DMS114 treated with DMSO at 0.1 percent for 48 hours (cell line): ENCODE data around the gene EFNA4.

ENCODE experiments used
- DNase-seq: peaks from one replicate; lab custom pipeline; 2025; ENCODE audit not compliant: unreplicated experiment; lab: John Stamatoyannopoulos, UW

The EFNA4 gene

DNA sequence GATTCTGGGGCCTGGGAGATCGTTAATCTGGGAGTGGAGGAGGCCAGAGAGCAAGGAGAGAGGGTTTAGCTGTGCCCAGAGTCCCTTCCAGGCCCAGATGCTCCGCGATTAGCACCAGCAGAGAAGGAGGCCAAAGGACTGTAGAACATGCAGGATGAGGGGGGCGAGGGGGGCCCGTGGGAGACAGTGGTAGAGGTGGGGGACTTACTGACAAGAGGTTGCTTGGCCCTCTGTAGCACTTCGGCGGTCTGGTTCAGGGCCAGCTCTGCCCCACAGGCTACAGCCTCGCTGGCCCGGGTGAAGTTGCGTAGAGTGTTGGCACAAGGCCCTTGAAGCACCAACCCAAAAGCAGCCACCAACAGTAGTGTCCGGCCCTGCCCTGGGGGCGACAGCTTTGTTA lies 30.7 kb upstream of the EFNA4 start:
- no peak for DNase-seq

GRCh38 chr1:155033524-155033923 lies 30.0 kb upstream of the EFNA4 start, which contains the start of the genes DCST1 and DCST2:
Gene DCST1, plus strand, starts transcription at chr1:155033824. Its CDS starts 213 bp downstream, at chr1:155034037.
Gene DCST2, minus strand, starts transcription at chr1:155033781. Its CDS starts 80 bp downstream, at chr1:155033701.
- no peak for DNase-seq

DNA sequence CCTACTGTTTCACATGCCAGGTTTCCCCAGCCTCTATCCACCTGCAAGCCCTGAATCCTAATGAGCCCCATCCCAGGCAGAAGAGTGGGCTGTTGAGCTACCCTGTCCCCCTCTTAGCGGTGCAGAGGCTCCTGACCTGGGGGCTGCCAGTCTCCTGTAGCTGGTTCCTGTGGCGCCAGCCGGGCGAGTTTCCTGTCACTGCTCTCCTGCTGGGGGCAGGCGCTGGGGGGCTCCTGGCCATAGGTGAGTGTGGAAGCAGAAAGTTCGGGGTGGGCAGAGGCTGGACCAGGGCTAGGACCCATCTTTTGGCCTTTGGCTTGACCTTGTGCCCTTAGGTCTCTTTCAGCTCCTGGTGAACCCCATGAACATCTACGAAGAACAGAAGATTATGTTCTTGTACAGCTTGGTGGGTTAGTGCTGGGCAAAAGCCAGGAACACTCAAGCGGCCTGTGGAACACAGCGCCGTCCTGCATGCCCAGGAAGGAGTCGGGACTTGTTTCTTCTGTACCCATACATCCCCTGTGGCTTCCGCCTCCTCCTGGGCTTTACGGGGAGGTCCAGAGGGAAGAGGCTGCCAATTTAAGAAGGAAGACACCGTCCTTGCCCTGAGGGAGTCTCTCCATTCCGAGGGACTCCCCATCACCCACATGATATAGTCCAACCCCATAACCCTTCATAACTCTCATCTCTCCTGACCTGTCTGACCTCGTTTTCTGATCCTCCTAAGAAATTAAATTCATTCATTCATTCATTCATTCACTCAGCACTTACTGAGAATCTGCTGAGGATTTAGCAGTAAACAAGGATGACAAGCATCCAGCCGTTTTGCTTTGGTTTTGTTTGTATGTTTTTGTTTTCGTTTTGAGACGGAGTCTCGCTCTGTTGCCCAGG lies 29.0 kb upstream of the EFNA4 start:
- no peak for DNase-seq

DNA sequence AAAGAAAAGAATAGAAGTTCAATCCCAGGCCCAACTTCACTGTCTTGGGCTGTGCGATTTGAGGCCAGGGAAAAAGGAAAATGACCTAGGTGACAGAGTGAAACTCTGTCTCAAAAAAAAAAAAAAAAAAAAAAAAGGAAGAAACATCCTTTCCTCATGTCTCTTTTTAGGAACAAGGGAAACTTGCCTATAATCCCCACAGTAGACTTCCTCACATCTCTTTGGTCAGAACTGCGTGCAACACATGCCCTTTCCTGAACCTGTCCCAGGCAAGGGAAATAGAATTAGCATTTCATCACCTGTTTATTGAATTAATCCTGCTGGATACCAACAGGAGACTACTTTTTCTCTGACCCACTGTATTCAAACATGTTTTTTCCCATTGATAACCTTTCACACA lies 27.6 kb upstream of the EFNA4 start:
- no peak for DNase-seq

DNA sequence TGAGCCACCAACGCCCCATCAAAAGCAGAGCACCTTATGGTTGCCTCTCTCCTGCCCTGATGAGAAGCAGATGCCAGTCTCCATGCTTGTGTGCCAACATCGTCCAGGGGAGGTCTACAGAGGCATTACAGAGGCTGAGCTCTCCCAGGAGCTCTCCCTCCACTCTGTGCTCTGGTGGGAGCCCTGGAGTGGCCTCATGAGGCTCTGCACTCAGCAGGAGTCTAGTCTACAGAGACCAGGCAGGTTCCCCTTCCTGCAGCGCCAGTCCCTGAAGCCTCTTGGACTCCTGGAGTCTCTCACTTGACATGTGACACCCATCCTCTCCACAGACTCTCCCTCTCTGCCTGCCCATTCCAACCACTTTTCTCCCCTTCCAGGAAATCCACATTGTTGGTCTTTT lies 26.5 kb upstream of the EFNA4 start:
- no peak for DNase-seq

- DNase-seq = no peak
Measured at GRCh38 chr1:155037851-155038441, 25.6 kb upstream of the EFNA4 start.

DNA sequence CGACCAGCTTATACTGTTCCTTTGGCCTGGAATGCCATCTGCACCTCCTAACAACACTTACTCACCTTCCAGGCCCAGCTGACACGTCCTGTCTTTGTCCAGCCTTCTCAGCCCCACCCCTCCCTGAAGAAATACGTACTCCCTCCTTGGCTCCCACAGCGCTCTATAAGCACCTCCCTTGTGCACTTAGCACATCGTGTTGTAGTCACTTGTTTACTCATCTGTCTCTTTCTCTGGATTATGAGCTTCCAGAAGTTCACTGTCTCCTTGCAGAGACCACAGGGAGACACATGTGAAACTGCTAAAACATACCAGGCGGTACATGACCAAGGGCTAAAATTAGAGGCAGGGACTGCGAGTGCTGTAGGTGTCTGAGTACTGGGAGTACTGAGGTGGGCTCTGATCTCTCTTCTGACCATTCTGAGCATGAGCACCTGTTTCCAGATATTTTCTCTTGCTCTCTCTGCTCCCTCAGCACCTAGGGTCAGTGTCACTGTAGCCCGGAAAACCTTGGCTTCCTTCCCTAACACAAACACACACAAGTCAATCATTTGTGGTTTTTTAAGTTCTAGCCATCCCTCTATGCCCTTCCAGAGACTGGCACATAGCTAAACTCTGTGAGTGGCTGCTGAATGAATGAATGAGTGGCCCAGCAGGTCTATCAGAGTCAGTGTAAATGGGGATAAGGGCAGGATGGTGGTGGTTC lies 24.8 kb upstream of the EFNA4 start:
- no peak for DNase-seq

DNA sequence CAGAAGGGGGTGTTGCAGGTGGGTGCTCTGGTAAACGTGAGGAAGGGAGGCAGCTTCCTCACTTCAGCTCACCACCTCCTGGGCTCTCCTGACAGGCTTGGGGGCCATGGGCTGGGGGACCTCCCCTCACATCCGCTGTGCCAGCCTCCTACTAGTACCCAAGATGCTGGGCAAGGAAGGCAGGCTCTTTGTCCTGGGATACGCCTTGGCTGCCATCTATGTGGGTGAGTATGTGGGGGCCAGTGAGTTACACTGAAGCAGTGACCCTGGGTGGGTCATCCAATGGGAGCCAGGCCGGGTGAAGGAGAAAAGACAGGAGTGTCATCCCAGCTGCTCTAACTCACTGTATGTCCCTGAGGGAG lies 24.3 kb upstream of the EFNA4 start:
- no peak for DNase-seq

GRCh38 chr1:155040358-155041093 lies 23.0 kb upstream of the EFNA4 start:
- no peak for DNase-seq

GRCh38 chr1:155042789-155043188 lies 20.8 kb upstream of the EFNA4 start:
- DNase-seq = no peak

- no peak for DNase-seq
Measured at GRCh38 chr1:155043301-155043702, 20.2 kb upstream of the EFNA4 start.

- DNase-seq = no peak
Measured at GRCh38 chr1:155043793-155044192, 19.7 kb upstream of the EFNA4 start.

GRCh38 chr1:155044365-155044764 lies 19.2 kb upstream of the EFNA4 start:
- DNase-seq = no peak

DNA sequence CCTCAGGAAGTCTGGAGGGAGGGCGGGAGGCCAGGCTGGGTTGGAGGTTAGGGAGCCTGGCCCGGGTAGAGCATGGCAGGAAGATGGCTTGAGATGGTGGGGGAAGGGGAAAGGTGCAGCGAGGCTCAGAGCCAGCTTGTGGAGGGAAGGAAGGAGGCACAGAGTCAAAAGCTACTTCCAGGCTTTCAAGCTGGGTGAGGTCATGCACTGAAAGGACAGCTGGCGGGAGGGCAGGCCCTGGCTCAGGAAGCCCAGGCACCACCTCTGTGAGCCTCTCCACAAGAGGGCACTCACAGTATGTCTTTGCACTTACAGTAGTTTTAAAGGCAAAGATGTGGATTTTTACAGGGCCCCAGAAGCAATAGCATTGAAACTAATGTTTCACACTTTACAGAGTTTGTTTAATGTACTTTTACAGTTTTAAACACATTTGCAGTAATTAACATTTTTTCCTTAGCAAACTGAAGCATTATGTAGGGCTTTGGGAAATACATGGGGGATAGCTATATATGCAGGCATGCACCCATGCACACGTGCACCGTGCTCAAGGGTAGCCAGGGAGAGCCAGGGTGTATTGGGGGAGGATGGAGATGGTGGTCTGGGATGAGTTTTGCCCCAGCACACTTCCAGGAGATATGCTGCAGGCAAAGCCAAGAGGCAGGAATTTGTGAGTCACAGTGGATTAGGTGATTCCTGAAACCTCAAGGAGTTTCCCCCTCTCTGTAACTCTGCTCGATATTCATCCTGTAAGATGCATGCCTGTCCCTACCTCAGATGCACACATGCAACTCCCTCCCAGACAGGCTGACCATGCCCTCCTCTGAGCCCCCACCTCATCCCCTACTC lies 18.5 kb upstream of the EFNA4 start:
- DNase-seq = peak; percentile 66

DNA sequence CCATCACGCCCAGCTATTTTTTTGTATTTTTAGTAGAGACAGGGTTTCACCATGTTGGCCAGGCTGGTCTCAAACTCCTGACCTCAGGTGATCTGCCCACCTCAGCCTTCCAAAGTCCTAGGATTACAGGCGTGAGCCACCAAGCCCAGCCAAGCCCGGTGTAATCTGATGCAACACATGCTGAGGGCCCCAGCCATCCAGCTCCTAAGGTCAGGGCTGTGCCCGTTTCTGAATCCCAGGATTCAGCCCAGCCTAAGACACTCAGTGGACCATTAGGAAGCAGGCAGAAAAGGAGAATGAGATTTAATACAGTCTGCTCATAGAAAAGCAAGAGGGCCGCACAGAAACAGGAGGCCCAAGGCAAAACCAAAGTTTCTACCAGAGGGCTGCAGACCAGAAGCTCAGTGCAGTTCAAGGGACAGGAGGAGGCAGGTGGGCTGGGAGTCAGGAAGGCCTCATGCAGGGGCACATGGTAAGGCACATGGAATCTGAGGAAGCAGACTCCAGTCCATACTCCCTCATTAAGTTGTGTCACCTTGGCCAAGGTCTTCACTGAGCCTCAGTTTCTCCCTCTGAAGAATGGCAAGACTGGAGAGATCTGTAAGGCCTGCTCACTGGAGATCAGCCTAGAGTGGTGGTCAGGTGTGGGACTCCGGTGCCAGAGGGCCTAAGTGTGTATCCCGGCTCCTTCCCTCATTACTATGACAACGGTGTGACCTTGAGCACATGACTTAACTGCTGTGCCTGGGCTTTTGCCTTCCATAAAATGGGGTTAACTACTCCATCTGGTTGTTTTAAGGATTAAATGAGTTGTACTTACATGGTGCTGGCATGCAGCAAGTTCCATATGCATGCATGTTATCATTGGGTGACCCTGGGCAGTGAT lies 14.8 kb upstream of the EFNA4 start:
- DNase-seq = no peak

DNA sequence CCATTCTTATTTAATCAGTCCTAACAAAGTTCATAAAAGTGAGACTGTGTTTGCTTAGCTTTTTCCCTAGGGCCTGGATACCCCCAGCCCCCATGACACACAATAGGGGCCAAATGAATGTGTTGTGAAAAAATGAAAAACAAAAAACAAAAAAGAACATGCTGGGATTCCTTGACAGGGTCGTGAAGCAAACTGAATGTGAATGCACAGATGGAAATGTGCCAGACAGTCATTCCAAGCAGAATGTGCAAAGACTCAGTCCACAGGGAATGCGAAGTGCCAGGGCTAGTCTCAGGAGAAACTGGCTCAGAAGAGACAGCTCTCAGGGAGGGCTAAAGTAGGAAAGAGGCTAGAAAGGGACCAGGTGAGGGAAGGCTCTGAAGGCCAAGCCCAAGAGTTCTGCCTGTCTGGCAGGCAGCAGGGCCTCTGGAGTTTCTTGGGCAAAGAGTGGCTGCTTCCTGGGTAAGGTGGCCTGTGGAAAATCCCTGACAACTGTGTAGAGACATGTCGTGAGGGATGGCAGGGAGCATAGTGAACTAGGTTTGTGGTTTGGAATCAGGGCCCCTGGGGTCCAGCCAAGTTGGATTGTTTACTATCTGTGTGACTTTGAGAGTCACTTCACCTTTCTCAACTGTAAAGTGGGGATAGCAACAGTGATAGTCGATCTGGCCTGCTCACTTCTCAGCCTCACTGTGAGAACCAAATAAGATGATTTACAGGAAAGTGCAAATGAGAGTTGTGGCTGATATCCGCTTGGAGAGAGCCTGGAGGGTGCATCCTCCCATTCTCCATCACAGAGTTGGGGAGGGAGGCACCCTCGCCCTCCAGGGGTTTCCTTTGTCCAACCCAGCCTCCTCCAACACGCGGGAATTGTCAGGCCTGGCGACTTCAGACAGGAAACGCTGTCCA lies 13.6 kb upstream of the EFNA4 start:
- no peak for DNase-seq

GRCh38 chr1:155050560-155051341 lies 12.8 kb upstream of the EFNA4 start, which contains the start of gene ADAM15:
Gene ADAM15, plus strand, starts transcription at chr1:155051316. Its CDS starts 71 bp downstream, at chr1:155051387.
- peak; percentile 73 for DNase-seq
